ENCODE results near the gene GALP. TPM values are rescaled to one million over a fixed set of nuclear protein-coding genes. Genes with fewer than 3 reads are reported as not detected.
"Not testable (repeated sequence)": the region's sequence is repeated elsewhere in the genome, so short reads cannot be mapped to it uniquely, and the experiment has no call there.

The GALP gene
- total and polyA plus RNA-seq, 2 donors (not counting 1 experiment from before 2014, with no cell fraction given) = not detected

DNA sequence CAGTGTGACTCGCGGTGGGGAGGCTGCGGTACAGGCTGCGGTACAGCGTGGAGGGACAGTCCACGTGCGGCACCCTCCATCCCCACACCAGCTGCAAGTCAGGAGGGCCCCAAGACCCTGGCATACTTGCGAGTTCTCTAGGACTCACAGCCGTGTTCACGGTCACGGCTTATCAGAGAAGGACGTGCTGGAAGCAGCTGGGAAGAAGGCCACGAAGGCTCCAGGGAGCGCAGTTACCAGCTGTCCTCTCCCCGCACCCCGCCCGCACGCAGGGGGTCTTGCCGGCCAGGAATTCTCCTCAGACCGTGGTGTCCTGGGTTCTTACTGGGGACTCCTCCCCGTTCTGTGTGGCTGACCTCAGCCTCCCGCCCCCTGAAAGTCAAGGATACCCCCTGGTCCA, 28.5 kb upstream of the GALP start:
- intact Hi-C loops (cut with micrococcal nuclease) = loop anchor here (10.0 kb wide), 1 partner anchor 523 kb away; the partner anchor contains the start of gene ZNF784

DNA sequence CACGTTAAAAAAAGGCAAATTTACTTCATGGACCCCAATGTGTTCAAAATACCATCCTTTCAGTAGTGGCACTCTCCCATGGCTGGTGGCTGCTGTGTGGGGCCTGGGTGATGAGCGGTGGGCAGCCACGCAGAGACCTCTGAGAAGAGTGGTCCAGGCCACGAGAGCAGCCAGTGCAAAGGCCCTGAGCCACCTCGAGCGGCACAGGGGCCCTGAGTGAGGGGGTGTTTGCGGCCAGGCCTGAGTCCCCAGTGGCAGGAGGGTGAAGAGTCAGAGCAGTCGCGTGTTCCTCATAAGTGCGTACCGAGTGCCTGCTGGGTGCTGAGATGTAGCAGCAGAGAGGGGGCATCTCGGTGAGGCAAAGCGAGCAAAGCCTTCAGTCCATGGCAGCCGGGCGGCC, 27.7 kb upstream of the GALP start:
- ChIA-PET POLR2A (no interaction called here), CTCF (no interaction called here)
- peaks cover 6% of the 10 kb centered on the region for H3K4me1 Mint-ChIP-seq
- ATAC-seq (ENCODE audit: low read depth) = no peak
- WGBS (ENCODE audit: insufficient coverage) = 97% methylated on average over 13 of the region's 15 CpGs
- Histone ChIP-seq H3K9ac (ENCODE audit: low read length) (no peak overlapping the region), H3K27ac (ENCODE audit: low read length in 2 of 2) (no peak overlapping the region), H3K36me3 (replicated peaks in 1 of 2; ENCODE audit: control extremely low read depth in 1 of 2, control insufficient read depth in 1 of 2, extremely low read depth in 1 of 2, insufficient read depth in 2 of 2, low read length in 1 of 2) (peaks cover 0 to 18% of the 10 kb centered on the region in 2 experiments), H3K4me2 (replicated peaks; ENCODE audit: low read depth, low read length, poor library complexity, severe bottlenecking) (no peak overlapping the region), H3K27me3 (replicated peaks in 1 of 4; ENCODE audit: control extremely low read depth in 1 of 4, control insufficient read depth in 3 of 4, insufficient read depth in 4 of 4, low read length in 3 of 4) (no peaks in the 10 kb centered on the region), H3K79me2 (ENCODE audit: control insufficient read depth, insufficient read depth, low read length) (peaks cover 50% of the 10 kb centered on the region), H3K9me3 (ENCODE audit: control extremely low read depth in 1 of 3, control insufficient read depth in 2 of 3, insufficient read depth in 1 of 3, low read length in 2 of 3) (no peaks in the 10 kb centered on the region), H3K4me3 (ENCODE audit: control extremely low read depth in 1 of 5, extremely low read depth in 1 of 5, insufficient read depth in 1 of 5, low read depth in 2 of 5, low read length in 4 of 5) (no peak overlapping the region), H3K4me1 (ENCODE audit: control insufficient read depth in 2 of 2, insufficient read depth in 2 of 2, low read length in 2 of 2) (no peaks in the 10 kb centered on the region), H2AFZ (ENCODE audit: insufficient read depth, low read depth, low read length, poor library complexity, severe bottlenecking) (no peak overlapping the region), H4K20me1 (ENCODE audit: control insufficient read depth, insufficient read depth, low read length, poor library complexity, severe bottlenecking) (peaks cover 15% of the 10 kb centered on the region)
- H3K4me3 Mint-ChIP-seq = no peak overlapping the region
- H3K27me3 Mint-ChIP-seq = no peaks in the 10 kb centered on the region
- intact Hi-C loops (cut with micrococcal nuclease) = loop anchor here (10.0 kb wide), 1 partner anchor 523 kb away; the partner anchor contains the start of gene ZNF784
- no peaks in the 10 kb centered on the region for H3K9me3 Mint-ChIP-seq (ENCODE audit: insufficient read depth)
- DNase-seq = no peak
- H3K27ac Mint-ChIP-seq = no peak overlapping the region
- TF ChIP-seq EZH2 (IDR thresholded peaks at IDR 0.05; ENCODE audit: borderline replicate concordance, insufficient read depth, low read depth, low read length, poor library complexity, severe bottlenecking) = no peak
- TF ChIP-seq, protein P1, sequence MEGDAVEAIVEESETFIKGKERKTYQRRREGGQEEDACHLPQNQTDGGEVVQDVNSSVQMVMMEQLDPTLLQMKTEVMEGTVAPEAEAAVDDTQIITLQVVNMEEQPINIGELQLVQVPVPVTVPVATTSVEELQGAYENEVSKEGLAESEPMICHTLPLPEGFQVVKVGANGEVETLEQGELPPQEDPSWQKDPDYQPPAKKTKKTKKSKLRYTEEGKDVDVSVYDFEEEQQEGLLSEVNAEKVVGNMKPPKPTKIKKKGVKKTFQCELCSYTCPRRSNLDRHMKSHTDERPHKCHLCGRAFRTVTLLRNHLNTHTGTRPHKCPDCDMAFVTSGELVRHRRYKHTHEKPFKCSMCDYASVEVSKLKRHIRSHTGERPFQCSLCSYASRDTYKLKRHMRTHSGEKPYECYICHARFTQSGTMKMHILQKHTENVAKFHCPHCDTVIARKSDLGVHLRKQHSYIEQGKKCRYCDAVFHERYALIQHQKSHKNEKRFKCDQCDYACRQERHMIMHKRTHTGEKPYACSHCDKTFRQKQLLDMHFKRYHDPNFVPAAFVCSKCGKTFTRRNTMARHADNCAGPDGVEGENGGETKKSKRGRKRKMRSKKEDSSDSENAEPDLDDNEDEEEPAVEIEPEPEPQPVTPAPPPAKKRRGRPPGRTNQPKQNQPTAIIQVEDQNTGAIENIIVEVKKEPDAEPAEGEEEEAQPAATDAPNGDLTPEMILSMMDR (IDR thresholded peaks at IDR 0.05) = no peak

More for the DNA sequence above, 28.5 kb upstream of the GALP start:
- Histone ChIP-seq H3K4me3 (ENCODE audit: control extremely low read depth in 1 of 5, extremely low read depth in 1 of 5, insufficient read depth in 1 of 5, low read depth in 2 of 5, low read length in 4 of 5) (no peak overlapping the region), H4K20me1 (ENCODE audit: control insufficient read depth, insufficient read depth, low read length, poor library complexity, severe bottlenecking) (peaks cover 8% of the 10 kb centered on the region), H3K4me1 (ENCODE audit: control insufficient read depth in 2 of 2, insufficient read depth in 2 of 2, low read length in 2 of 2) (no peaks in the 10 kb centered on the region), H2AFZ (ENCODE audit: insufficient read depth, low read depth, low read length, poor library complexity, severe bottlenecking) (no peak overlapping the region), H3K9me3 (ENCODE audit: control extremely low read depth in 1 of 3, control insufficient read depth in 2 of 3, insufficient read depth in 1 of 3, low read length in 2 of 3) (no peaks in the 10 kb centered on the region), H3K4me2 (replicated peaks; ENCODE audit: low read depth, low read length, poor library complexity, severe bottlenecking) (no peak overlapping the region), H3K36me3 (replicated peaks in 1 of 2; ENCODE audit: control extremely low read depth in 1 of 2, control insufficient read depth in 1 of 2, extremely low read depth in 1 of 2, insufficient read depth in 2 of 2, low read length in 1 of 2) (peaks cover 0 to 18% of the 10 kb centered on the region in 2 experiments), H3K27me3 (replicated peaks in 1 of 4; ENCODE audit: control extremely low read depth in 1 of 4, control insufficient read depth in 3 of 4, insufficient read depth in 4 of 4, low read length in 3 of 4) (no peaks in the 10 kb centered on the region), H3K27ac (ENCODE audit: low read length in 2 of 2) (no peak overlapping the region), H3K79me2 (ENCODE audit: control insufficient read depth, insufficient read depth, low read length) (peaks cover 58% of the 10 kb centered on the region), H3K9ac (ENCODE audit: low read length) (no peak overlapping the region)
- no peaks in the 10 kb centered on the region for H3K27me3 Mint-ChIP-seq
- no peak overlapping the region for H3K4me3 Mint-ChIP-seq
- DNase-seq = no peak
- WGBS (ENCODE audit: insufficient coverage) = 98% methylated on average over 21 of the region's 22 CpGs
- H3K4me1 Mint-ChIP-seq = peaks cover 9% of the 10 kb centered on the region
- no peaks in the 10 kb centered on the region for H3K9me3 Mint-ChIP-seq (ENCODE audit: insufficient read depth)
- ChIA-PET POLR2A (no interaction called here), CTCF (no interaction called here)
- ATAC-seq (ENCODE audit: low read depth) = no peak
- TF ChIP-seq, protein P1 (IDR thresholded peaks at IDR 0.05) = no peak
- no peak for TF ChIP-seq EZH2 (IDR thresholded peaks at IDR 0.05; ENCODE audit: borderline replicate concordance, insufficient read depth, low read depth, low read length, poor library complexity, severe bottlenecking)
- H3K27ac Mint-ChIP-seq = no peak overlapping the region

DNA sequence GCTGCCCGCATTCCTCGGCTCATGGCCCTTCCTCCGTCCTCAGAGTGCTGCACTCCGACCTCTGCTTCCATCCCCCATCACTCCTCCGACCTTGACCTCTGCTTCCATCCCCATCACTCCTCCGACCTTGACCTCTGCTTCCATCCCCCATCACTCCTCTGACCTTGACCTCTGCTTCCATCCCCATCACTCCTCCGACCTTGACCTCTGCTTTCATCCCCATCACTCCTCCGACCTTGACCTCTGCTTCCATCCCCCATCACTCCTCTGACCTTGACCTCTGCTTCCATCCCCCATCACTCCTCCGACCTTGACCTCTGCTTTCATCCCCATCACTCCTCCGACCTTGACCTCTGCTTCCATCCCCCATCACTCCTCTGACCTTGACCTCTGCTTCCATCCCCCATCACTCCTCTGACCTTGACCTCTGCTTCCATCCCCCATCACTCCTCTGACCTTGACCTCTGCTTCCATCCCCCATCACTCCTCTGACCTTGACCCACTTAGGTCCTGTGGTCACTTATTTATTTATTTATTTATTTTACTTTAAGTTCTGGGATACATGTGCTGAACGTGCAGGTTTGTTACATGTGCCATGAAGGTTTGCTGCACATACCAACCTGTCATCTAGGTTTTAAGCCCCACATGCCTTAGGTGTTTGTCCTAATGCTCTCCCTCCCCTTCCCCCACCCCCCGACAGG, 26.7 kb upstream of the GALP start:
- DNase-seq; H3K27ac Mint-ChIP-seq; H3K27ac ChIP-seq (ENCODE audit: low read length in 2 of 2); H3K4me1 Mint-ChIP-seq; H3K27me3 ChIP-seq (replicated peaks in 1 of 4; ENCODE audit: control extremely low read depth in 1 of 4, control insufficient read depth in 3 of 4, insufficient read depth in 4 of 4, low read length in 3 of 4); H3K4me3 Mint-ChIP-seq; CTCF ChIA-PET; H3K9me3 ChIP-seq (ENCODE audit: control extremely low read depth in 1 of 3, control insufficient read depth in 2 of 3, insufficient read depth in 1 of 3, low read length in 2 of 3); H3K9me3 Mint-ChIP-seq (ENCODE audit: insufficient read depth); H3K9ac ChIP-seq (ENCODE audit: low read length); H2AFZ ChIP-seq (ENCODE audit: insufficient read depth, low read depth, low read length, poor library complexity, severe bottlenecking); H3K4me2 ChIP-seq (replicated peaks; ENCODE audit: low read depth, low read length, poor library complexity, severe bottlenecking); H3K27me3 Mint-ChIP-seq; POLR2A ChIA-PET; ATAC-seq (ENCODE audit: low read depth); H3K4me1 ChIP-seq (ENCODE audit: control insufficient read depth in 2 of 2, insufficient read depth in 2 of 2, low read length in 2 of 2); H3K4me3 ChIP-seq (ENCODE audit: control extremely low read depth in 1 of 5, extremely low read depth in 1 of 5, insufficient read depth in 1 of 5, low read depth in 2 of 5, low read length in 4 of 5): not testable (repeated sequence)
- Histone ChIP-seq H3K79me2 (ENCODE audit: control insufficient read depth, insufficient read depth, low read length) (peaks cover 42% of the 10 kb centered on the region), H3K36me3 (replicated peaks in 1 of 2; ENCODE audit: control extremely low read depth in 1 of 2, control insufficient read depth in 1 of 2, extremely low read depth in 1 of 2, insufficient read depth in 2 of 2, low read length in 1 of 2) (peaks cover 0 to 18% of the 10 kb centered on the region in 2 experiments), H4K20me1 (ENCODE audit: control insufficient read depth, insufficient read depth, low read length, poor library complexity, severe bottlenecking) (peaks cover 23% of the 10 kb centered on the region)
- WGBS (ENCODE audit: insufficient coverage) = 94% methylated on average over 7 of the region's 12 CpGs
- intact Hi-C loops (cut with micrococcal nuclease) = loop anchor here (10.0 kb wide), 1 partner anchor 524 kb away; the partner anchor contains the start of gene ZNF784
